Left lung (tissue), 10 donors: ENCODE data around the gene PAK1IP1. TPM values are rescaled to one million over a fixed set of nuclear protein-coding genes. Genes with fewer than 3 reads are reported as not detected.

ENCODE experiments used
- ATAC-seq: fragments of 200-7000 bp; cut with Tn5 transposase; one replicate; pipeline ENCODE4 v1.9.1; 2020; ENCODE audit warnings: moderate library complexity
- DNase-seq, 4 donors: peaks; one replicate each; pipeline ENCODE4 v3.0.0-alpha.2; 2013 to 2020
- H3K27ac ChIP-seq, 2 donors: fragments of 200-600 bp; sonication (generic) in 1 of 2; one replicate each; pipeline versions ENCODE4 v1.5.0 to v1.8.0; 2020 to 2021
- H3K27me3 ChIP-seq, 2 donors: fragments of 200-600 bp; sonication (generic) in 1 of 2; one replicate each; pipeline versions ENCODE4 v1.5.0 to v1.8.0; 2020 to 2021
- H3K36me3 ChIP-seq, 2 donors: fragments of 200-600 bp; sonication (generic) in 1 of 2; one replicate each; pipeline versions ENCODE4 v1.5.0 to v1.8.0; 2020 to 2021
- H3K4me1 ChIP-seq, 2 donors: fragments of 200-600 bp; one replicate each; pipeline ENCODE4 v1.8.0; 2021
- H3K4me3 ChIP-seq, 2 donors: fragments of 200-600 bp; sonication (generic) in 1 of 2; one replicate each; pipeline versions ENCODE4 v1.5.0 to v1.8.0; 2020 to 2021; ENCODE audit warnings: mild to moderate bottlenecking in 1 of 2
- H3K9me3 ChIP-seq, 2 donors: fragments of 200-600 bp; sonication (generic) in 1 of 2; one replicate each; pipeline versions ENCODE4 v1.5.0 to v1.8.0; 2020 to 2021
- CTCF ChIP-seq, 2 donors: fragments of 200-600 bp; sonication (generic) in 1 of 2; IDR thresholded peaks; one replicate each; pipeline versions ENCODE4 v1.5.0 to v1.8.0; 2021; ENCODE audit warnings: antibody characterized with exemption in 2 of 2
- intact Hi-C, 2 donors: fragments of 100-400 bp; cut with DNase I; formaldehyde crosslinking; loops; one replicate each; pipeline versions ENCODE4 v1.11.2 to v1.14.2; 2022
- polyA plus RNA-seq, 6 donors: library from polyadenylated mRNA; unstranded; fragments of 120-200 nt; gene quantifications; one replicate each; pipeline ENCODE4 v1.2.1, GENCODE V29; 2013; ENCODE audit not compliant: insufficient read length in 6 of 6
- total RNA-seq, 2 donors: library from RNA; stranded (reverse); fragmentation: NEBNext Ultra II Directional; extraction: Animal tissue kit (Norgen Biotek cat#: 25700); gene quantifications; one replicate each; pipeline ENCODE4 v1.2.1, GENCODE V29; 2021
- donor health status: DM: no; HTN: yes; CAD: no.
- donor health status: DM: no; HTN: no; CAD: no.

Gene PAK1IP1
- total and polyA plus RNA-seq, 8 donors = 9.6 to 25.0 (median 21.3) TPM

- H3K27me3 ChIP-seq = no peaks in the 10 kb centered on the region
- H3K36me3 ChIP-seq = peaks cover 0 to 70% of the 10 kb centered on the region in 2 donors
- H3K27ac ChIP-seq = no peak overlapping the region
- no peak for TF ChIP-seq CTCF (IDR thresholded peaks at IDR 0.05)
- ATAC-seq (no peak), DNase-seq (no peak)
- H3K4me3 ChIP-seq = no peak overlapping the region
- intact Hi-C loops = no loop called here
- peaks cover 0 to 6% of the 10 kb centered on the region in 2 donors for H3K4me1 ChIP-seq
- no peaks in the 10 kb centered on the region for H3K9me3 ChIP-seq
Observed at GRCh38 chr6:10756085-10756484, 61.3 kb downstream of the PAK1IP1 start.

Other genes starting within 250 kb of the PAK1IP1 start
- 10 to 100 TPM; 25.1 to 32.3 TPM for gene GCNT2, start 173.6 kb upstream of the PAK1IP1 start, total RNA-seq
- 10 to 100 TPM; 14.7 to 19.6 (median 17.5) TPM for gene GCNT2, start 173.6 kb upstream of the PAK1IP1 start, polyA plus RNA-seq
- gene C6orf52, start 356 bp upstream of the PAK1IP1 start, total RNA-seq = 1 to 10 TPM in 1 of 2 donors, under 1 TPM in 1; 0.58 to 1.0 TPM
- gene C6orf52, start 356 bp upstream of the PAK1IP1 start, polyA plus RNA-seq = 1 to 10 TPM; 1.2 to 6.1 (median 2.1) TPM
- 10 to 100 TPM; 81.8 to 99.5 TPM for gene TMEM14C, start 28.1 kb downstream of the PAK1IP1 start, total RNA-seq
- gene TMEM14C, start 28.1 kb downstream of the PAK1IP1 start, polyA plus RNA-seq = 100 to 1,000 TPM; 138 to 154 (median 149) TPM
- 10 to 100 TPM; 71.1 to 74.8 TPM for gene TMEM14B, start 52.8 kb downstream of the PAK1IP1 start, total RNA-seq
- 100 to 1,000 TPM; 102 to 117 (median 105) TPM for gene TMEM14B, start 52.8 kb downstream of the PAK1IP1 start, polyA plus RNA-seq
- gene MAK, start 143.6 kb downstream of the PAK1IP1 start, total RNA-seq = under 1 TPM; 0.26 to 0.97 TPM
- gene MAK, start 143.6 kb downstream of the PAK1IP1 start, polyA plus RNA-seq = 1 to 10 TPM; 2.1 to 3.8 (median 3.4) TPM
- not detected for gene GCM2, start 187.1 kb downstream of the PAK1IP1 start, total RNA-seq
- gene GCM2, start 187.1 kb downstream of the PAK1IP1 start, polyA plus RNA-seq = under 1 TPM in 5 of 6 donors, not detected in 1; 0.11 to 0.21 (median 0.15) TPM
- under 1 TPM; 0.41 to 0.45 TPM for gene SYCP2L, start 192.1 kb downstream of the PAK1IP1 start, total RNA-seq
- gene SYCP2L, start 192.1 kb downstream of the PAK1IP1 start, polyA plus RNA-seq = 1 to 10 TPM; 3.7 to 5.8 (median 4.8) TPM